Heart left ventricle (tissue), 13 donors: Measurements from ENCODE around the gene PEF1.

Source experiments
- CTCF ChIP-seq, 12 donors: fragments of 200-600 bp; sonication (generic) in 4 of 12; IDR thresholded peaks; one replicate each; pipeline versions ENCODE4 v1.5.0 to v1.8.0; 2018 to 2022; ENCODE audit warnings: antibody characterized with exemption in 12 of 12, mild to moderate bottlenecking in 5 of 12
- POLR2A ChIP-seq, 2 donors: fragments of 450-650 bp; IDR thresholded peaks; one replicate each; pipeline ENCODE4 v1.6.1; 2017; ENCODE audit warnings: antibody characterized with exemption in 2 of 2, mild to moderate bottlenecking in 2 of 2, moderate library complexity in 2 of 2
- donor health status: ischemic (EF 13 %, LVEDD 7.1; RV severe dilation, severe dysfunction).
- donor health status: DM: no; HTN: yes; CAD: no.
- donor health status: DM: no; HTN: no; CAD: no.
- donor health status: ischemic (EF 25% LVEDD 6.9; RV normal size, moderate dysfunction).
- donor health status: ischemic (EF 25% LVEDD 5.7; RV mildly dilated, moderate dysfunction).
- donor health status: ischemic (EF 35%, LVEDD 5.7; RV mildly dilated, moderate dysfunction).
- donor health status: nonischemic (EF 11% LVEDD 7.7; RV severe dilation, severe dysfunction).
- donor health status: DM: yes; HTN: yes; CAD: no.
- donor health status: PGD.
- donor health status: ischemic (EF 29% LVEDD 5.4; RV normal size, mild dysfunction).
- donor health status: nonischemic (EF 23%, LVEDD 6.1; RV moderate dilation, normal function).

DNA sequence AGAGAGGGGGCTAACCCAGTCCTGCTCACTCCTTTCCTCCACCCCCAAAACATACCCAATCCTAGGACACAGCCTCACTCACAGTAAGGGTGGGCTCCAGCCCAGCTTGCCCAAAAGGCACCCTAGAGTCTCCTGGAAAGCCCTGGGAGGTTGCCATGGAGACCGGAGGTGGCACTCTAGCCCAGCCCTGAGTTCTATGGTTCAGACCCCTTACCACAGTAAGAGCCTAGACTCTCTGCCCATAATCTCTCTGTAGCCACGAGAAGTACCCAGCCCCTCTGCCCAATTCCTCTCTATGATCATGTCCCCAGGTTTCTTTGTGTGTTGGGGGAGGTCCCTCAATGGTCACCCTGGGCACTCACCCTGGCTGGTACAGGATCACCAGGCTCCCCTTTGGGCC lies 44.7 kb upstream of the PEF1 start:
- no peak for TF ChIP-seq POLR2A (IDR thresholded peaks at IDR 0.05)
- TF ChIP-seq CTCF (IDR thresholded peaks at IDR 0.05) = no peak
